Activated naive CD4-positive, alpha-beta T cell treated with anti-CD3 and anti-CD28 coated beads, Interleukin-2, amount 50 U/mL, for 24 hours (primary cell): ENCODE measurements around the gene RND2.
A peak's percentile ranks its signal among the peaks of the same experiment; 100 is the strongest.

Experiments used
- H3K27ac Mint-ChIP-seq: one replicate; pipeline ENCODE4 v1.8.0; 2021; ENCODE audit warnings: mild to moderate bottlenecking, mixed read lengths
- H3K27me3 Mint-ChIP-seq: one replicate; pipeline ENCODE4 v1.8.0; 2021; ENCODE audit warnings: mixed read lengths
- H3K36me3 Mint-ChIP-seq: one replicate; pipeline ENCODE4 v1.8.0; 2021; ENCODE audit warnings: mixed read lengths
- H3K4me1 Mint-ChIP-seq: one replicate; pipeline ENCODE4 v1.8.0; 2021; ENCODE audit warnings: mixed read lengths
- H3K4me3 Mint-ChIP-seq: one replicate; pipeline ENCODE4 v1.8.0; 2021; ENCODE audit warnings: mild to moderate bottlenecking, mixed read lengths
- H3K9me3 Mint-ChIP-seq: one replicate; pipeline ENCODE4 v1.8.0; 2021; ENCODE audit warnings: mixed read lengths

Gene RND2

DNA sequence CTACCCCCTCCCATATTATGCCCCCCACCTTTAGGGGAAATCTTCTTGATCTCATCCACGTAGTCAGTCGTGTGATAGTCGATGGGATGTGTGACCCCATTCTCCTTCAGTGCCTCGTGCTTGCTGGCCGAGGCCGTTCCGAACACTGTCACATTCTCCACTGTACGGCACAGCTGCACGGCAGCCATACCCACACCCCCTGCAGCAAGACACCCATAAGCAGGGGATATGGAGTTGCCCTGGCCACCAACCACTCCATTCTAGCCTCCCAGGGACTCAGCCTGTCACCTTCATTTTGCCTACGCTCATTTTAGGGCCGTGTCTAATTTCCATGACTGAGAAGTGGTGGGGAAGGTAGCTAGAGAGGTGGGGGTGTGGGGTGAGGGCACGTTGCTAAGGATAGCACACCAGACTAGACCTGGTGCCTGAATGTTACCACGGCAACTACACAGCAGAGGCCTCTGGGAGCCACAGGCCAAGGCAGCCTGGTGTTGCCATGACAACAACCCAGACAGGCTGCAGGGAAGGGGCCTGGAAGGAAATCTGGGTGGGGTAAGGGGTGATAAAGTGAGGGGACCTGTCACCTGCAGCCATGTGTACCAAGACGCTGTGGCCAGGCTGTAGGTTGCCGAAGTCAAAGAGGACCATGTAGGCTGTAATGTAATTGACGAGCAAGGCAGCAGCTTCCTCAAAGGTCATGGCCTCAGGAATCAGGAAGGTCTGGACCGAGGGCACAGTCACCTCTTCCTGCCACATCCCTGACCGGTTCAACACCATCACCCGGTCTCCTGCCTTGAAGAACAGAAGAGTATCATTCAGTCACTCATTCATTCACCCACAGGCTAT, 6.8 kb upstream of the RND2 start:
- peak overlapping the region; percentile 24 for H3K27ac Mint-ChIP-seq
- H3K9me3 Mint-ChIP-seq = no peaks in the 10 kb centered on the region
- peaks cover 31% of the 10 kb centered on the region for H3K4me1 Mint-ChIP-seq
- H3K4me3 Mint-ChIP-seq = no peak overlapping the region
- H3K36me3 Mint-ChIP-seq = peaks cover 4% of the 10 kb centered on the region
- no peaks in the 10 kb centered on the region for H3K27me3 Mint-ChIP-seq

DNA sequence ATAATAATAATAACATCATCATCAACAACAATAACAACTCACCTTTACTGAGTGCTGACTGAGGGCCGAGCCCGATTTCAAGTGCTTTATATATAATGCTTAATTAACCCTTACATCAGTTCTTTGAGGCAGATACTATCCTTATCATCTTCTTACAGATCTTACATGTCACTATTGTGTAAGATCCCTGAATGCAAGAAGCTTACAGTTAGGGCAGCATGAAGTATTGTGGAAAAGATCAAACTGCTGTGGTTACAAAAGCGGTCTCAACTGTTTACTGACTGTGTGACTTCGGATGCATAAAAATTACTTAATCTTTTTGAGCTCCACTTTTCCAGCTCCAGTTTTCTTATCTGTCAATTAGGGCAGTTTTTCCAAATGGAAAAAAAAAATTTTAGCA, 6.1 kb upstream of the RND2 start:
- H3K27ac Mint-ChIP-seq = peak overlapping the region; percentile 24
- H3K36me3 Mint-ChIP-seq = peaks cover 2% of the 10 kb centered on the region
- peaks cover 27% of the 10 kb centered on the region for H3K4me1 Mint-ChIP-seq
- H3K4me3 Mint-ChIP-seq = no peak overlapping the region
- H3K27me3 Mint-ChIP-seq = no peaks in the 10 kb centered on the region
- H3K9me3 Mint-ChIP-seq = no peaks in the 10 kb centered on the region

DNA sequence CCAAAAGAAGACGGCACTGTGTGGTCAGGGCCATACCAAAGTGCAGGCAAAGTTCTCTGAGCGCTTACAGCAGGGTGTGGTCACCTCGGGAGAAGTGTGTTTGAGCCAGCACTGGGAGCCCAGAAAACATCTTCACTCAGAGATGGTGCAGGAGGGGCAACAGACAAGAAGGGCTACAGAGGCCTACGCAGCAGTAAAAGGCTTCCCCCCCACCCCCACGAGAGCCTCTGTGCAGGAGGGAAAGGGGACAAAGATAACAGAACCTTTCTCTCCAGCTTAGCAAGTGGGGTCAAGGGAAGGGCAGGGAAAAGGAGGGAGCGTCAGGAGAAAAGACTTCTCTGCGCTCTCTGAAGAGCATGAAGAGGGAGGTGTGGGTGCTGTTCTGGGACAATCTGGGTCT, 5.6 kb upstream of the RND2 start:
- Mint-ChIP-seq H3K9me3 (no peaks in the 10 kb centered on the region), H3K36me3 (peaks cover 2% of the 10 kb centered on the region), H3K27me3 (no peaks in the 10 kb centered on the region), H3K27ac (no peak overlapping the region), H3K4me1 (peaks cover 31% of the 10 kb centered on the region), H3K4me3 (no peak overlapping the region)

GRCh38 chr17:43020030-43020621, 4.9 kb upstream of the RND2 start:
- H3K4me1 Mint-ChIP-seq = peaks cover 36% of the 10 kb centered on the region
- H3K27me3 Mint-ChIP-seq = no peaks in the 10 kb centered on the region

DNA sequence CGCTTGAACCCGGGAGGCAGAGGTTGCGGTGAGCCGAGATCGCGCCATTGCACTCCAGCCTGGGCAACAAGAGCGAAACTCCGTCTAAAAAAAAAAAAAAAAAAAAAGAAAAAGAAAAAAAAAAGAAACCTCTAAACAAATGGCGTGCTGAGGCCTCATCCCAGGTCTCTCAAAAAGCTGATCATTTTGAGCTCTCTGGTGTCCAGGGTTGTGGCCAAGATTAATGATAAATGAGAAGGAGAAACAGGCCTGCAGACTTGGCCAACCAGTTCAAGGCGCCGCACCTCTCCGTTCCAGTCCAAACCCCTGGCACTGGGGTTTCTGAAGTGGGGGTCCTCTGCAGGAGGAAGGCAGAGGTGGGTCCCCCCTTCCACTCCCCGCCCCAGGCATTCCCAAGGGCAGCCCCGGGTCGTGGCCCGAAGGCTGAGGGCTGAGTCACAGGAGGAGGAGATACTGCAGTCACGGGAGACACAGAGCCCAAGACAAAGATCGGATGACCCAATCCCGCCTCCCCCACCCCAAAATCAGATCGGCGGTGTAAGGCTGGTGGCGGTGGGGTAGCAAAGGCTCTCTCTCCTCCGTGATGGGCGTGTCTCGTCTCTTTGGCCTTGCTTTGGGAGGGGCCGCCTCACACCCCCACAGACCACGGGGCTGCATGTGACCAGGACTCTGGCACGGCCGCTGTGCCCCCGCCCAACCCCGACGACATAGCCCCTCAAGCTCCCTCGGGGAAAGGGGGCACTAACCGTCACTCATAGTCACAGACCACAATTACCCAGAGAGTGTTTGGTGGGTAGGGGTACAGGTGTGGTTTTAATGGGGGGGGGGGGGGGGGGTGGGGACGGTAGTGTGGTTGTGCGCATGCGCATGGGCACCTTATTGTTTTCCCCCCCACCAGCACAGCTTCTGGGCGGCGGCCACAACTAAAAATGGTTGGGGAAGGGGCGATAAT, 4.0 kb upstream of the RND2 start:
- Mint-ChIP-seq H3K4me3 (peak overlapping the region; percentile 86), H3K27ac (no peak overlapping the region), H3K4me1 (peaks cover 36% of the 10 kb centered on the region), H3K9me3 (no peaks in the 10 kb centered on the region), H3K36me3 (no peaks in the 10 kb centered on the region), H3K27me3 (no peaks in the 10 kb centered on the region)

More at GRCh38 chr17:43020030-43020621, 4.9 kb upstream of the RND2 start:
- no peak overlapping the region for H3K27ac Mint-ChIP-seq
- H3K36me3 Mint-ChIP-seq = peaks cover 2% of the 10 kb centered on the region
- no peaks in the 10 kb centered on the region for H3K9me3 Mint-ChIP-seq
- H3K4me3 Mint-ChIP-seq = peak overlapping the region; percentile 86

DNA sequence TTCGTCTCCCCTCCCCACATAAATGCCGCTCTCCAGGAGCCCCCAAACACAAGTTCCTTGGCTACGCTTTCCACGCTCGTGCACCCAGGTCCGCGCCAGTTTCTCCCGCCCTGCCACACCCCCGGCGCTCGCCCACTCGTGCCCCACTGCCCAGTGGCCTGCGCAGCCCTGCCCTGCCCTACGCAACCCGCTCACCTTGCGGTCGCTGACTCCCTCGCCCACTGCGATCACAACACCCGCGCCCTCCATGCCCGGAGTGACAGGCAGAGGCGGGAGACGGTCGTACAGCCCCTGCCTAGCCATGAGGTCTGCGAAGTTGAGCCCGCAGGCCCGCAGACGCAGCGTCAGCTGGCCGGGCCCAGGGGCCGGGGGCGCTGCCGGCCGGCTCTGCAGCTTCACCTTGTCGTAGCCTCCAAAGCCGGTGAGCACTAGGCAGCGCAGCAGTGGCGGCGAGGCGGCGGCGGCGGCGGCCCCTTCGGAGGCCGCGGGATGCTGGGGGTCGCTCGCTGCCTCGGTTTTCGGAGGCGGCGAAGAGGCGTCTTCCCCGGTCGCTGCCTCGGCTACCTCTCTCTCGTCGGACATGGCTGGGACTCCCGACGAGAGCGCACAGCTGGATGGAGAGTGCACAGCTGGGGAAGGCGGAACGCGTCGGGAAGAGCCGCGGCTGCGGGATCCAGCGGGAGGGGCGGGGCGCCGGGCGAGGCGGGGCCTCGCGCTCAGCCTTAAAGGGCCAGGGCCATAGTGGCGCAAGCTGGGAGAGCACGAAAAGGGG, 3.1 kb upstream of the RND2 start, which contains the start of gene VAT1:
VAT1 (minus strand) TSS at position 645 of the 772 bp plus-strand sequence; CDS start at position 582, 63 bp downstream.
- no peak within 1 kb of the TSS for H3K27ac Mint-ChIP-seq
- no peaks in the 10 kb centered on the region for H3K9me3 Mint-ChIP-seq
- peak within 1 kb of the TSS; percentile 86 for H3K4me3 Mint-ChIP-seq
- no peaks in the 10 kb centered on the region for H3K27me3 Mint-ChIP-seq
- H3K36me3 Mint-ChIP-seq = no peaks in the 10 kb centered on the region
- peaks cover 36% of the 10 kb centered on the region for H3K4me1 Mint-ChIP-seq

DNA sequence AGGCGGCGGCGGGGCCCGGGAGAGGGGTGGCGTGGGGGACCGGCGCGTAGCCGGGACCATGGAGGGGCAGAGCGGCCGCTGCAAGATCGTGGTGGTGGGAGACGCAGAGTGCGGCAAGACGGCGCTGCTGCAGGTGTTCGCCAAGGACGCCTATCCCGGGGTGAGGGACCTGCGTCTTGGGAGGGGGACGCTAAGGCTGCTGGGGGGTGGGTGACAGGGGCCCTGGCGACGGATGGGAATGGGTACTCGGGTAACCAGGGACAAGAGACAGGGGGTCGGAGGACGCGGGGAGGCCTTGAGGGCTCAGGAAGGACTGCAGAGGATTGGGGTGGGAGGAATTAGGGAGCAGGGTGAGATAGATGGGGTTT, 243 bp downstream of the RND2 start:
- H3K27me3 Mint-ChIP-seq = no peaks in the 10 kb centered on the region
- no peak overlapping the region for H3K27ac Mint-ChIP-seq
- no peaks in the 10 kb centered on the region for H3K9me3 Mint-ChIP-seq

DNA sequence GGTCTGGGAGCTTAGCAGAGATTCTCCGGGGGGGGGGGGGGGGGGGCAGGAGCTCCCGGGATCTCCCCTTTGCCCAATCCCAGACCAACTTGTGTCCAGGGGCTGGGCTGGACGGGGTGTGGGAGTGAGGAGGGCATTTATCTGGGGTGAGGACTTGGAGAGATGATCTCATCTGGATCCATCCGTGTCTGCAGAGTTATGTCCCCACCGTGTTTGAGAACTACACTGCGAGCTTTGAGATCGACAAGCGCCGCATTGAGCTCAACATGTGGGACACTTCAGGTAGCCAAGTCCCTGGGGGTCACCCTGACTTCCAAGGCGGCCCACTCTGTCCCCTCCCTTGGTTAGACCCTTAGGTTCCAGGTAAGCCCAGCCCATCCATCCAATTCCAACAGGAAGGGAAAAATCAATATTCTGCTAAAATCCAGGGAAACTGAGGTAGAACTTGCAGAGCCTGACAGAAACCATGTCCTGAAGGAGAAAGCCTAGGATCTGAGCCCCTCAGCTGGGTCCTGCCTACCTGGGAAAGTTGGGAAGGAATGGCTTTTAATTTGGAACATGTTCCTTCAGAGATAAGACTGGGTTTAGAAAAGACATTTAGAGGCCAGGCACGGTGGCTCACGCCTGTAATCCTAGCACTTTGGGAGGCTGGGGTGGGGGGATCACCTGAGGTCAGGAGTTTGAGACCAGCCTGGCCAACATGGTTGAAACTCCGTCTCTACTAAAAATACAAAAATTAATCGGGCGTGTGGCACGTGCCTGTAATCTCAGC, 921 bp downstream of the RND2 start:
- Mint-ChIP-seq H3K36me3 (no peaks in the 10 kb centered on the region), H3K4me3 (peak overlapping the region; percentile 82), H3K27me3 (no peaks in the 10 kb centered on the region), H3K4me1 (peaks cover 13% of the 10 kb centered on the region), H3K27ac (no peak overlapping the region), H3K9me3 (no peaks in the 10 kb centered on the region)

More for the DNA sequence above, 243 bp downstream of the RND2 start:
- Mint-ChIP-seq H3K36me3 (no peaks in the 10 kb centered on the region), H3K4me3 (peak overlapping the region; percentile 82), H3K4me1 (peaks cover 18% of the 10 kb centered on the region)

DNA sequence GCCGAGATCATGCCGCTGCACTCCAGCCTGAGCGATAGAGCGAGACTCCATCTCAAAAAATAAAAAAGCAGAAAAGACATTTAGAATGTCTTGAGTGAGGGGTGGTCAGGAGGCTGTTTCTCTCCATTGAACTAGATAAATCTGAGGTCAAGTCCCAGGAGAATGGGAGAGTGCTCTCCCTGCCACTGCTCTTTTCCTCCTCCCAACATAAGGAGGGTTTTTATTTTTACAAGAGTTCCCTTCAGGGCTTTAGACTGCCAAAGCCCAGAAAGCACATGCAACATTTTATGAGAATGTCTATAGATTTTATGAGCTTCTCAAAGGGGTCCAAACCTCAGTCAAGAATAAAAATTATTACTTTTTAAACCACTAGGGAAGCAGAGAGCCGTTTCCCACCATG, 1.6 kb downstream of the RND2 start:
- H3K36me3 Mint-ChIP-seq = no peaks in the 10 kb centered on the region
- no peak overlapping the region for H3K27ac Mint-ChIP-seq
- peaks cover 9% of the 10 kb centered on the region for H3K4me1 Mint-ChIP-seq
- H3K27me3 Mint-ChIP-seq = no peaks in the 10 kb centered on the region
- no peaks in the 10 kb centered on the region for H3K9me3 Mint-ChIP-seq
- no peak overlapping the region for H3K4me3 Mint-ChIP-seq

DNA sequence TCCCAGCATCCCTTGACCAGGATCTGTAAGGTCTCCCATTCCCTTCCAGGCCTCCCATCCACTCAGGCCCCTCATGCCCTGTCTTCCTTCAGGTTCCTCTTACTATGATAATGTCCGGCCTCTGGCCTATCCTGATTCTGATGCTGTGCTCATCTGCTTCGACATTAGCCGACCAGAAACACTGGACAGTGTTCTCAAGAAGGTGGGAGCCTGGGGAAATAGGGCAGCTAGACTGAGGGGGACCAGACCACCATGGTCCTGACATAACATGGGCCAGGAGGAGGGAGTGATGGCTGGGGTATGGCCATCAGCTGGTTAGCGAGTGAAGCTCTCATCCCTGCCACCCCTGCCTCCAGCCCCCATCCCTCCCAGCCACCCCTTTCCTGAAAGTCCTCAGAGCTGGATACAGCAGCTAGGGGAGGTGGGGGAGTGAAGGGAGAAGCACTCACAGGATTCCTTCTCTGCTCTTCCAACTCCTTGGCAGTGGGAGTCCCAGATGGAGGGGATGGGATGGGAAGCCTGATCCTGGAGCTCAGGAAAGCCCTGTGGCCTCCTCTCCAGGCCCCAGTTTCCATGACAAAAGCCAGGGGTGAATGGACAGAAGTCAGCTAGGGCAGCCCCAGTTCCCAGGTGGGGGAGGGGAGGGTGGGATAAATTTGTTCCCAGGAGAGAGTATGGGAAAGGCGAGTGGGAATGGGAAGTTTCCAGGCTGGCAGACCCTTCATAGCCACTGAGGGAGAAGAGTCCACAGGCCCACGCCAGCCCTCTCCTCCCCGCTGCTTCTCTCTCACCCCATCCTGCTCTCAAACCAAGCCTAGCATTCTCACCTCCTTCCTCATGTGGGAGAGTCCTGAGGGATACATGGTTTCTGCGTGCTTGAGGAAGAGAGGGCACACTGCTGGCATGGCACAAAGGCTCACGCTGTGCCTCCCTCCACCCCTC, 2.3 kb downstream of the RND2 start:
- H3K27ac Mint-ChIP-seq = no peak overlapping the region
- no peaks in the 10 kb centered on the region for H3K27me3 Mint-ChIP-seq
- H3K36me3 Mint-ChIP-seq = no peaks in the 10 kb centered on the region
- H3K4me1 Mint-ChIP-seq = peaks cover 9% of the 10 kb centered on the region
- H3K4me3 Mint-ChIP-seq = no peak overlapping the region
- H3K9me3 Mint-ChIP-seq = no peaks in the 10 kb centered on the region

- Mint-ChIP-seq H3K27ac (no peak overlapping the region), H3K36me3 (no peaks in the 10 kb centered on the region), H3K27me3 (no peaks in the 10 kb centered on the region), H3K9me3 (no peaks in the 10 kb centered on the region), H3K4me1 (peaks cover 9% of the 10 kb centered on the region), H3K4me3 (no peak overlapping the region)
These were observed 3.3 kb downstream of the RND2 start for GRCh38 chr17:43028221-43028861.

GRCh38 chr17:43030137-43030767, 5.2 kb downstream of the RND2 start:
- Mint-ChIP-seq H3K27ac (no peak overlapping the region), H3K27me3 (no peaks in the 10 kb centered on the region), H3K9me3 (no peaks in the 10 kb centered on the region), H3K4me3 (no peak overlapping the region), H3K4me1 (no peaks in the 10 kb centered on the region), H3K36me3 (no peaks in the 10 kb centered on the region)

- no peaks in the 10 kb centered on the region for H3K36me3 Mint-ChIP-seq
- H3K4me1 Mint-ChIP-seq = no peaks in the 10 kb centered on the region
- H3K27ac Mint-ChIP-seq = no peak overlapping the region
- no peak overlapping the region for H3K4me3 Mint-ChIP-seq
- H3K27me3 Mint-ChIP-seq = no peaks in the 10 kb centered on the region
- no peaks in the 10 kb centered on the region for H3K9me3 Mint-ChIP-seq
These were observed 6.6 kb downstream of the RND2 start for GRCh38 chr17:43031666-43032065.
